WI38 (cell line): ENCODE measurements around the gene CCDC160.
"Not testable (repeated sequence)": the region's sequence is repeated elsewhere in the genome, so short reads cannot be mapped to it uniquely, and the experiment has no call there.

Source experiments
- H3K4me3 ChIP-seq: 2 replicates; pipeline ENCODE4 v1.5.1; 2011; ENCODE audit warnings: low read depth, mild to moderate bottlenecking, control low read depth, low read length
- CTCF ChIP-seq: IDR thresholded peaks from 2 replicates; pipeline ENCODE4 v1.5.1; 2012; ENCODE audit warnings: low read depth, mild to moderate bottlenecking, control low read depth, low read length

Gene CCDC160

GRCh38 chrX:134251241-134251640 is 14.3 kb downstream of the CCDC160 start:
- no peak overlapping the region for H3K4me3 ChIP-seq
- no peak for TF ChIP-seq CTCF

- TF ChIP-seq CTCF, result no peak
- no peak overlapping the region for H3K4me3 ChIP-seq
Measured at GRCh38 chrX:134254511-134254910, 17.5 kb downstream of the CCDC160 start.

- H3K4me3 ChIP-seq, result no peak overlapping the region
- no peak for TF ChIP-seq CTCF
Measured at GRCh38 chrX:134255555-134255954, 18.6 kb downstream of the CCDC160 start.

- no peak for TF ChIP-seq CTCF
- no peak overlapping the region for H3K4me3 ChIP-seq
Measured at GRCh38 chrX:134256684-134257083, 19.7 kb downstream of the CCDC160 start.

GRCh38 chrX:134258202-134258601 is 21.2 kb downstream of the CCDC160 start:
- no peak for TF ChIP-seq CTCF
- no peak overlapping the region for H3K4me3 ChIP-seq

DNA sequence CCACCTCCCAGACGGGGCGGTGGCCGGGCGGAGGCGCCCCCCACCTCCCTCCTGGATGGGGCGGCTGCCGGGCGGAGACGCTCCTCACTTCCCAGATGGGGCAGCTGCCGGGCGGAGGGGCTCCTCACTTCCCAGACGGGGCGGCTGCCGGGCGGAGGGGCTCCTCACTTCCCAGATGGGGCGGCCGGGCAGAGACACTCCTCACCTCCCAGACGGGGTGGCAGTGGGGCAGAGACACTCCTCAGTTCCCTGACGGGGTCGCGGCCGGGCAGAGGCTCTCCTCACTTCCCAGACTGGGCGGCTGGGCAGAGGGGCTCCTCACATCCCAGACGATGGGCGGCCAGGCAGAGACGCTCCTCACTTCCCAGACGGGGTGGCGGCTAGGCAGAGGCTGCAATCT is 49.0 kb downstream of the CCDC160 start:
- H3K4me3 ChIP-seq, result not testable (repeated sequence)

DNA sequence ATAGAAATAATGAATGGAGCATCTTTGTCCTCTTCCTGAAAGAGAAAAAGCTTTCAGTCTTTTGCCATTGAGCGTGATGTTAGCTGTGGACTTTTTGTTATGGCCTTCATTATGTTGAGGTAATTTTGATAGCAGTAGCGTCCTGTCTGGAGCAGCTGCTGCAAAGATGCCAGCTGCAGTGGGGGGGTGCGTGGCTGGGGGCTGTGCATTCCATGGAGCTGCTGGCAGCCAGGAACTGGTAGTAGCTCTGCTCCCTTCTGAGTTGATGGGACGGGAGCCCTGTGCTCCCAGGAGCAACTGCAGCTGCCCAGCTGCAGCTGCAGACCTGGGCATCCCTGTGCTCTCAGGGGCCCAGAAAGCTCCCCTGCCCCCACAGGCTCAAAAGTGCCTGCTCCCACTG is 50.4 kb downstream of the CCDC160 start:
- no peak overlapping the region for H3K4me3 ChIP-seq

More for the DNA sequence above, 50.4 kb downstream of the CCDC160 start:
- no peak for TF ChIP-seq CTCF
